Smooth muscle cell (in vitro differentiated cells): ENCODE data around the gene CAPN14. TPM values are rescaled to one million over a fixed set of nuclear protein-coding genes. Genes with fewer than 3 reads are reported as not detected.

Source experiments
- DNase-seq: peaks from one replicate; lab custom pipeline; 2025; ENCODE audit not compliant: unreplicated experiment; lab: John Stamatoyannopoulos, UW
- H2AFZ ChIP-seq: fragments of 200-600 bp; sonication (generic); 2 replicates; pipeline ENCODE4 v1.6.0; 2016; ENCODE audit warnings: antibody characterized with exemption, low read depth, mild to moderate bottlenecking
- H3F3A ChIP-seq: fragments of 200-600 bp; sonication (generic); 2 replicates; pipeline ENCODE4 v1.6.0; 2017; ENCODE audit warnings: antibody characterized with exemption, low read depth
- H3K27ac ChIP-seq: fragments of 200-600 bp; sonication (generic); 2 replicates; pipeline ENCODE4 v1.5.1; 2016; ENCODE audit warnings: low read depth, mild to moderate bottlenecking
- H3K27me3 ChIP-seq: fragments of 200-600 bp; sonication (generic); 2 replicates; pipeline ENCODE4 v1.6.1; 2016; ENCODE audit warnings: low read depth, mild to moderate bottlenecking
- H3K36me3 ChIP-seq: fragments of 200-600 bp; sonication (generic); 2 replicates; pipeline ENCODE4 v1.5.1; 2016; ENCODE audit warnings: low read depth
- H3K4me1 ChIP-seq: fragments of 200-600 bp; sonication (generic); 2 replicates; pipeline ENCODE4 v1.5.1; 2016; ENCODE audit warnings: low read depth
- H3K4me2 ChIP-seq: fragments of 200-600 bp; sonication (generic); 2 replicates; pipeline ENCODE4 v1.6.0; 2016; ENCODE audit warnings: mild to moderate bottlenecking
- H3K4me3 ChIP-seq: fragments of 200-600 bp; sonication (generic); 2 replicates; pipeline ENCODE4 v1.5.1; 2016; ENCODE audit warnings: mild to moderate bottlenecking
- H3K79me2 ChIP-seq: fragments of 200-600 bp; sonication (generic); 2 replicates; pipeline ENCODE4 v1.6.0; 2016; ENCODE audit warnings: low read depth, mild to moderate bottlenecking
- H3K9ac ChIP-seq: fragments of 200-600 bp; sonication (generic); 2 replicates; pipeline ENCODE4 v1.6.0; 2016; ENCODE audit warnings: low read depth
- H3K9me3 ChIP-seq: fragments of 200-600 bp; sonication (generic); replicated peaks from 2 replicates; pipeline ENCODE4 v1.5.1; 2016; ENCODE audit warnings: low read depth
- H4K20me1 ChIP-seq: fragments of 200-600 bp; sonication (generic); 2 replicates; pipeline ENCODE4 v1.6.0; 2016; ENCODE audit warnings: low read depth
- WGBS: methylation state at CpG from one replicate; pipeline ENCODE4 v1.1.7; 2016; ENCODE audit warnings: low lambda C conversion rate; 5-methylcytosine and 5-hydroxymethylcytosine counted together
- polyA plus RNA-seq: library from polyadenylated mRNA; unstranded; fragments of >200 nt; fragmentation: Nextera tagmentation; extraction: Ambion mirVana; gene quantifications from 2 replicates; pipeline ENCODE4 v1.2.1, GENCODE V29; 2016
- total RNA-seq: library from RNA; depleted of rRNA; stranded (reverse); fragments of >200 nt; gene quantifications from 2 replicates; pipeline ENCODE4 v1.2.3, GENCODE V29; 2014
- TF ChIP-seq, protein P1 (sequence below): fragments of 200-600 bp; sonication (generic); IDR thresholded peaks from 2 replicates; pipeline ENCODE4 v1.5.1; 2017; ENCODE audit warnings: borderline replicate concordance, mild to moderate bottlenecking, antibody characterized with exemption; ENCODE audit not compliant: insufficient read depth, poor library complexity, severe bottlenecking

CAPN14 gene
- total and polyA plus RNA-seq, 2 experiments from 2014 or later, result 0.13 to 0.55 TPM

DNA sequence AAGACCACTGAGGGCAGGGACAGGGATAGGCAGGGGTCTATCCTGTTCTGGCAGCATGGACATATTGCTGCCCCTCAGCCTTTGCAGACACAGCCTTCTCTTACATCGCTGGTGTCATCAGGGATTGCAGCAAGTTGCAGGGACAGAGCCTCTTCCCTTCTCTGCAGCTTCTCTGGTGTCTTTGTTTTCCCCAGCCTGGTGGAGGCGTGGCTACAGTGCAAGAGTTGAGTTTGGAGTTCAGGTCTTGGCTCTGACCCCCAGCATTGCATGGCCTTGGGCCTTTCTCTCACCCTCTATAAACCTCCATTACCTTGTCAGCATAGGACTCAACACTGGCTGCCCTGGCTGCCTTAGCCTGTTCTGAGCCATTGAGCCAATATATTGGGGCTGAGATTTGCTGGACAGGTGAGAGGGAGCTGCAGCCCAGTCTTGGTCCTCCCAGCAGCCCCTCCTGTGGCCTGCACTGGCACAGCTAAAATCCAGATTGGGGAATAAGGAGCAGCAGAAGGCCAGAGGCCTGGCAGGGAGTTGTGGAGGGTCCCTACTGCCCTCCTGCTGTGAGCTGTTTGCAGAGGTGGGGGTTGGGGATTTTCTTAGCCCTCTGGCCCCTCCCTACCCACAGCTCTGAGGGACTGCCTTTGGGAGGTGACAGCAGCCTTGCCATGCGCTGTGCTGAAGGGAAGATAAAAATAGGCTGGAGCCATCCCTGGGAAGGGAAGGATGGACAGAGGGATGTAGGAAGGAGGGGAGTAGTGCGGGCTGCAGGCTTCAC, 39.5 kb upstream of the CAPN14 start:
- H3K27me3 ChIP-seq, result no peaks in the 10 kb centered on the region
- no peak overlapping the region for H3K4me2 ChIP-seq
- no peak for DNase-seq
- H3K9ac ChIP-seq, result no peak overlapping the region
- peaks cover 29% of the 10 kb centered on the region for H4K20me1 ChIP-seq
- H3K36me3 ChIP-seq, result no peaks in the 10 kb centered on the region
- H3K4me1 ChIP-seq, result no peaks in the 10 kb centered on the region
- TF ChIP-seq, protein P1, sequence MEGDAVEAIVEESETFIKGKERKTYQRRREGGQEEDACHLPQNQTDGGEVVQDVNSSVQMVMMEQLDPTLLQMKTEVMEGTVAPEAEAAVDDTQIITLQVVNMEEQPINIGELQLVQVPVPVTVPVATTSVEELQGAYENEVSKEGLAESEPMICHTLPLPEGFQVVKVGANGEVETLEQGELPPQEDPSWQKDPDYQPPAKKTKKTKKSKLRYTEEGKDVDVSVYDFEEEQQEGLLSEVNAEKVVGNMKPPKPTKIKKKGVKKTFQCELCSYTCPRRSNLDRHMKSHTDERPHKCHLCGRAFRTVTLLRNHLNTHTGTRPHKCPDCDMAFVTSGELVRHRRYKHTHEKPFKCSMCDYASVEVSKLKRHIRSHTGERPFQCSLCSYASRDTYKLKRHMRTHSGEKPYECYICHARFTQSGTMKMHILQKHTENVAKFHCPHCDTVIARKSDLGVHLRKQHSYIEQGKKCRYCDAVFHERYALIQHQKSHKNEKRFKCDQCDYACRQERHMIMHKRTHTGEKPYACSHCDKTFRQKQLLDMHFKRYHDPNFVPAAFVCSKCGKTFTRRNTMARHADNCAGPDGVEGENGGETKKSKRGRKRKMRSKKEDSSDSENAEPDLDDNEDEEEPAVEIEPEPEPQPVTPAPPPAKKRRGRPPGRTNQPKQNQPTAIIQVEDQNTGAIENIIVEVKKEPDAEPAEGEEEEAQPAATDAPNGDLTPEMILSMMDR, result no peak
- no peaks in the 10 kb centered on the region for H3K9me3 ChIP-seq
- no peak overlapping the region for H3K4me3 ChIP-seq
- no peak overlapping the region for H3K27ac ChIP-seq
- no peak overlapping the region for H2AFZ ChIP-seq
- 89% methylated on average over 4 of the region's 4 CpGs for WGBS
- no peaks in the 10 kb centered on the region for H3F3A ChIP-seq
- no peaks in the 10 kb centered on the region for H3K79me2 ChIP-seq

DNA sequence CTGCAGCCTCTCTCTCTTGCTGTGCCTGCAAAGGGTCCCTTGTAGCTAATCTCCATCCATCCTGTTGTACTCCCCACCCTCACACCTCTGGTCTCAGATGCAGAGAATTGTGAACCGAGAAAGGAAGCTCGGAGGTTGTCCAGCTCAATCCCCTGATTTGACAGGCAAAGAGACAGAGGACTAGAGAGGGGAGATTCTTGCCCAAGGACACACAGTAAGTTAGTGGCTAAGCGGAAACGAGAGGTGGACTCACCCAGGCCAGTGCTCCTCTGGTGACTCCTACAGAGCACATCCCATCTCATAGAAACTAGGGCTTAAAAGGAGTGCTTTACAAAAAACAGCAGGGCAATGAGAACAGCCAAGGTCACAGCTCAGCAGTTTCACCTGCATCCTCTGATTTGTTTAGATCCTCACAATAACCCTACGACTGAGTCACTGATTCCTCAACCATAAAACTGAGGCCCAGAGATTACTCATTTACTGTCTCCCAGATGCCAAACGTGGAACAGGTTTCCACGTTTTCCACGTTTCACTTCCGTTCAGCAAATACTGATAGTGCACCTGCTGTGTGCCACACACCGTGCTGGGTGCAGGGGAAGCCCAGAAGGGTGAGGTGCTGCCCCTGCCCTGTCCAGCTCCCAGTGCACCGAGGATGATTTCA, 38.7 kb upstream of the CAPN14 start:
- WGBS, result 87% methylated on average over 11 of the region's 11 CpGs
- TF ChIP-seq, protein P1, result no peak
- no peak overlapping the region for H3K27ac ChIP-seq

DNA sequence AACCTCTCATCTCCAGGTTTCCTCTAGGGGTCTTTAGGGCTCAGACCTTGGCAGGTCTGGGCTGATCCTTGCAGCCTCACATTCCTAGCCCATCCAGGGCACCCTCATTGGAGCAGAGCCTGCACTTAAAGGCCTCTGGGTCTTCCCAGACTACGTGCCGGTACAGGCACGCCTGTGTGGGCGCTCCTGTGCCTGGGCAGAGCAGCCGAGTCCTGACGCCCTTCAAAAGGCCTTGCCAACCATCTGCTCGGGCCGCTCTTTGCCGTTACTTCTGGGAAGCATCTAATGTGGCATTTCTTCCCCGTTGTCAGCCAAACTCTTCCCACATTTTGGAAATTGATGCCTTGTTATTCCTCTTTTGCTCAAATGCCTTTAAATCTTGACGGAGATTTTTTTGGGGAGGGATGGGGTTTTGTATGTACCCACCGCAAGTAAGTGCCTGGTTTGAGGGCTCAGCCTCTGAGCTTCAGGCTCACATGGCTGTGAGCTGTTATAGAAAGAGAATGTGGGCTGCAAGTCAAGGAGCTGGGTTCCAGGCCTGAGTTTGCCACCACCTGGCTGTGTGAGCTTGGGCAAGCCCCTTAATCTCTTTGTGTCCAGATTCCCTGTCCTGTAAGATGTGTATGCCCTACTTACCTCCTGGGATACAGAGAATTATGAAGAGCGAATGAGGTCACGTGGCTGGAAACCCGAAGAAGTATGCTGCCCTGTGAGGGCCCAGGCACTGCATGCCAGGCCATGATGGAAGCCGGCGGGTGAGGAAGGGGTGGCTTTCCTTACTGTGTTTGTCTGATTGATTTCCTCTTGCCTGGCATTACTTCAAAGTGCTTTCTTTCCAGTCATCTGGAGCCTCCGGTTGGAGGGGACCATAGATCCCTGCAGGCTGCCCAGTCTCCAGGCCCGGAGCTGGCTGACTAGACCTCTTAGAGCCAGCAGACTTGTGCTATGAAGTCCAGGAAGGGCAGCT, 37.2 kb upstream of the CAPN14 start:
- no peaks in the 10 kb centered on the region for H3K36me3 ChIP-seq
- no peak for DNase-seq
- H3K4me3 ChIP-seq, result no peak overlapping the region
- TF ChIP-seq, protein P1, result no peak
- 96% methylated on average over 19 of the region's 19 CpGs for WGBS
- peaks cover 37% of the 10 kb centered on the region for H4K20me1 ChIP-seq
- H3K27ac ChIP-seq, result no peak overlapping the region
- no peaks in the 10 kb centered on the region for H3K4me1 ChIP-seq
- H3K9me3 ChIP-seq, result no peaks in the 10 kb centered on the region
- H3K27me3 ChIP-seq, result no peaks in the 10 kb centered on the region
- no peak overlapping the region for H2AFZ ChIP-seq
- H3K9ac ChIP-seq, result no peak overlapping the region
- no peaks in the 10 kb centered on the region for H3K79me2 ChIP-seq
- no peak overlapping the region for H3K4me2 ChIP-seq
- H3F3A ChIP-seq, result no peaks in the 10 kb centered on the region

More for the DNA sequence above, 38.7 kb upstream of the CAPN14 start:
- H3K9me3 ChIP-seq, result no peaks in the 10 kb centered on the region
- H3F3A ChIP-seq, result no peaks in the 10 kb centered on the region
- no peaks in the 10 kb centered on the region for H3K27me3 ChIP-seq
- no peaks in the 10 kb centered on the region for H3K36me3 ChIP-seq
- H3K9ac ChIP-seq, result no peak overlapping the region
- peaks cover 34% of the 10 kb centered on the region for H4K20me1 ChIP-seq
- H3K4me2 ChIP-seq, result no peak overlapping the region
- H3K4me3 ChIP-seq, result no peak overlapping the region
- no peak overlapping the region for H2AFZ ChIP-seq
- no peak for DNase-seq
- H3K79me2 ChIP-seq, result no peaks in the 10 kb centered on the region
- H3K4me1 ChIP-seq, result no peaks in the 10 kb centered on the region
